HG03135 (cell line): ENCODE measurements around the gene CCL19.

Experiments used
- ATAC-seq: cut with Tn5 transposase; IDR thresholded peaks from one replicate; pipeline ENCODE4 v1.9.1; 2021; ENCODE audit warnings: mild to moderate bottlenecking, moderate library complexity; ENCODE audit not compliant: unreplicated experiment

Gene CCL19

GRCh38 chr9:34642679-34643078 lies 48.4 kb downstream of the CCL19 start:
- no peak for ATAC-seq
